Fibroblast of skin of back (primary cell): ENCODE data around the gene MAP7D3.
A peak's percentile ranks its signal among the peaks of the same experiment; 100 is the strongest.
"Not testable (repeated sequence)": the region's sequence is repeated elsewhere in the genome, so short reads cannot be mapped to it uniquely, and the experiment has no call there.

ENCODE experiments used
- DNase-seq: peaks from one replicate; pipeline ENCODE4 v3.0.0-alpha.2; 2013

Gene MAP7D3

DNA sequence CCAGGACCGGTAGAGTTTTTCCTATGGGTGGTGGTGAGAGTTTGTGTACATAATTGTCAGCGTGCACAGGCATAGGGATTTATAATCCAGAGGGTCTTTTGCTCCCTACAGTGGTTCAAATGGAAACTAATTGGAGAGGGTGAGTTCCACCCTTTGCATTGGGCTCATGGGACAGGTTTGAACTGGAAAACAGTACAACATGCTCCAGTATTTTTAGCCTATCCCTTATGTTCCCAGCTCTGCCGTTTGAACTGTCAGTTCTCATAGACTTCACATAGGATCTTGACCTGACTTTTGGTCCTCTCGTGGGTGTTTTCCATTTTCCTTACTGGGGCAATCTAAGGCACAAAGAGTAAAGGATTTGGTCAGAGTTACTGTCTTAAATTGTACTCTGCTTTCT is 72.1 kb downstream of the MAP7D3 start:
- DNase-seq, result no peak

DNA sequence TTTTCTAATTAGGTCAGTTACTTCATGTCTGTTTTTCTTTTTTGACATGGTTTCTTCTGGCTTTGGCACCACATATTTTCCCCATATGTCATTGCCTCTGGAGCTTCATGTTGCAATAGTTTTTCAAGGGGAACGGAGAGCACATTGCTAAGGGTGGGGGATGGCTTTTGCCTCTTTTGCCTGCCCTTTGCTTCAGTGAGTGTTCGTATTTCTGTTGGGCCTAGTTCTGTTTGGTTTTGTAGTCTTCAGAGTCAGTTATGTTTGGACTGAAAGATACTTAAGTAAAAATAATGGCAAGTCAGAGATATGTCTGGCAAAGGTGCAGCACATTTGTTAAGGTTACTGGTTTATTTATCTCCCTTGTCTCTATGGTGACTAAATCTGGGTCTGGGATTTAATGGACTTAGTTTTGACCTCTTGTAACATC is 74.8 kb downstream of the MAP7D3 start:
- DNase-seq, result peak; percentile 90

- no peak for DNase-seq
These were observed 79.8 kb downstream of the MAP7D3 start for GRCh38 chrX:136171420-136171819.

- peak; percentile 45 for DNase-seq
These were observed 80.9 kb downstream of the MAP7D3 start for GRCh38 chrX:136170139-136170800.

- peak; percentile 95 for DNase-seq
These were observed 82.1 kb downstream of the MAP7D3 start for GRCh38 chrX:136168929-136169735.

GRCh38 chrX:136167989-136168388 is 83.2 kb downstream of the MAP7D3 start:
- DNase-seq, result not testable (repeated sequence)

DNA sequence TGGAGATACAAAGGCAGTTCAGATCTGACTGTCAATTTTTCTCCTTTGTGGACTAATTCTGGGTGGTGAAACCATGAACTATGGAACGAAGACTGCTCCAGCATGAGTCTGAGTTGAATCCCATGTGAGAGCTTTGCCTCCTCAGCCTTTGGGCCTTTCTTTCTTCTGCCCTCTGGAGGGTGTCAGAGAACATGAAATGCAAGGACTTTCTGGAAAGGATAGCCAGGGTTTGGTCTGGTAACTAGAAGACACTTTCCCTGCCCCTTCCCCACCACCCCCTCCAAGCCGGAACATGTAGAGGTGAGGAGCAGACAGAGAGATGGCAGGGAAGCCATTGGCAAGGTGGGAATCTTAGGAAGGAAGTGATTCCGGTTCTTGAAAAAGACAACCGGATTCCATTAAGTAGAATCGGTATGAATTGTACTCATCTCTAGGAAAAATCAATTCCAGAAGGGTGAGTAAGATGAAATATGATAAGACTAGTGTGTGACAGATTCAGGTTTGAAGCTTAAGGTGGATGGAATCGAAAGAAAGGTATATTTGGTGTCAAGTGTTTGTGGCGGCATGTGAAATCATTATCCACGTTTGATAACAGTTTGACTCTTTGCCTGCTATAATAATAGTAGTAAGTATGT is 84.9 kb downstream of the MAP7D3 start:
- peak; percentile 53 for DNase-seq

- DNase-seq, result no peak
These were observed 85.8 kb downstream of the MAP7D3 start for GRCh38 chrX:136165406-136165805.

GRCh38 chrX:136163689-136164088 is 87.5 kb downstream of the MAP7D3 start:
- peak; percentile 87 for DNase-seq
